ENCODE data around the gene EDNRB. TPM values are rescaled to one million over a fixed set of nuclear protein-coding genes. Genes with fewer than 3 reads are reported as not detected.
A peak's percentile ranks its signal among the peaks of the same experiment; 100 is the strongest.
"Not testable (repeated sequence)": the region's sequence is repeated elsewhere in the genome, so short reads cannot be mapped to it uniquely, and the experiment has no call there.

Gene EDNRB
- total and polyA plus RNA-seq, 7 donors: 6.0 to 12.4 (median 7.1) TPM

DNA sequence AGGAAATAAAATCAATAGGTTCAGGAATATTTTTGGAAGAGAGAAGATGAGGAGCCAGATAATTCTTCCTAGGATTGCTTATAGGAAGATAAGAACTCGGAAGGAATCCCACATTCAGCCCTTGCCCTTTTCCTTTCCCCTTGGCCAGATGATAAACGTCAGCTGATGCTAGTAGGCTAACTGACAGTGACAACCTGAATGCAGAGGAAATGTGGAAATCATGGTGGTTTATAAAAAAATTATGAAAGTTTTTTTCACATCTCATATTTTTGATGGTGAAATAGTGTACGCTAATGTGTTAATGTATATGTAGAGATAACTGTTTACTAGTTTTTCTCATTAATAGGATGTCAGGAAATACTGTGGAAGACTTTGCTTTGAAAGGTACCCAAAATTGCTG lies 56.9 kb downstream of the EDNRB start:
- ATAC-seq (no peak), DNase-seq (no peak)
- 62 to 75% (median 74%) methylated on average over 3 of the region's 3 CpGs for WGBS, 3 donors
- TF ChIP-seq, protein P1, sequence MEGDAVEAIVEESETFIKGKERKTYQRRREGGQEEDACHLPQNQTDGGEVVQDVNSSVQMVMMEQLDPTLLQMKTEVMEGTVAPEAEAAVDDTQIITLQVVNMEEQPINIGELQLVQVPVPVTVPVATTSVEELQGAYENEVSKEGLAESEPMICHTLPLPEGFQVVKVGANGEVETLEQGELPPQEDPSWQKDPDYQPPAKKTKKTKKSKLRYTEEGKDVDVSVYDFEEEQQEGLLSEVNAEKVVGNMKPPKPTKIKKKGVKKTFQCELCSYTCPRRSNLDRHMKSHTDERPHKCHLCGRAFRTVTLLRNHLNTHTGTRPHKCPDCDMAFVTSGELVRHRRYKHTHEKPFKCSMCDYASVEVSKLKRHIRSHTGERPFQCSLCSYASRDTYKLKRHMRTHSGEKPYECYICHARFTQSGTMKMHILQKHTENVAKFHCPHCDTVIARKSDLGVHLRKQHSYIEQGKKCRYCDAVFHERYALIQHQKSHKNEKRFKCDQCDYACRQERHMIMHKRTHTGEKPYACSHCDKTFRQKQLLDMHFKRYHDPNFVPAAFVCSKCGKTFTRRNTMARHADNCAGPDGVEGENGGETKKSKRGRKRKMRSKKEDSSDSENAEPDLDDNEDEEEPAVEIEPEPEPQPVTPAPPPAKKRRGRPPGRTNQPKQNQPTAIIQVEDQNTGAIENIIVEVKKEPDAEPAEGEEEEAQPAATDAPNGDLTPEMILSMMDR (IDR thresholded peaks at IDR 0.05): no peak
- Histone ChIP-seq H3K4me1 (no peaks in the 10 kb centered on the region), H3K27ac (no peak overlapping the region), H3K4me3 (no peak overlapping the region), H3K36me3 (ENCODE audit: insufficient read depth in 1 of 2, low read depth in 1 of 2) (no peaks in the 10 kb centered on the region), H3K27me3 (ENCODE audit: insufficient read depth in 3 of 3, low read length in 2 of 3) (no peaks in the 10 kb centered on the region), H3K9me3 (no peaks in the 10 kb centered on the region)
- intact Hi-C loops (cut with DNase I): no loop called here

GRCh38 chr13:77860507-77860981 lies 58.1 kb downstream of the EDNRB start:
- H3K27me3 ChIP-seq (ENCODE audit: insufficient read depth in 3 of 3, low read length in 2 of 3): no peaks in the 10 kb centered on the region
- no peaks in the 10 kb centered on the region for H3K4me1 ChIP-seq
- no peak overlapping the region for H3K27ac ChIP-seq
- H3K36me3 ChIP-seq (ENCODE audit: insufficient read depth in 1 of 2, low read depth in 1 of 2): no peaks in the 10 kb centered on the region
- TF ChIP-seq, protein P1 (IDR thresholded peaks at IDR 0.05): no peak
- intact Hi-C loops (cut with DNase I): no loop called here
- no peak overlapping the region for H3K4me3 ChIP-seq
- ATAC-seq: peak in 1 of 4 donors; percentile 47
- no peaks in the 10 kb centered on the region for H3K9me3 ChIP-seq
- WGBS, 3 donors: 13 to 20% (median 17%) methylated on average over 1 of the region's 1 CpG
- no peak for DNase-seq

- DNase-seq (peak; percentile 20 to 50), ATAC-seq (peak in 3 of 4 donors; percentile 40 to 76 (median 56))
- WGBS, 3 donors: 27 to 40% (median 28%) methylated on average over 8 of the region's 8 CpGs
- Histone ChIP-seq H3K27ac (peak overlapping the region; percentile 37), H3K4me1 (no peaks in the 10 kb centered on the region), H3K9me3 (no peaks in the 10 kb centered on the region), H3K4me3 (no peak overlapping the region), H3K27me3 (ENCODE audit: insufficient read depth in 3 of 3, low read length in 2 of 3) (no peaks in the 10 kb centered on the region), H3K36me3 (ENCODE audit: insufficient read depth in 1 of 2, low read depth in 1 of 2) (no peaks in the 10 kb centered on the region)
- intact Hi-C loops (cut with DNase I): no loop called here
- TF ChIP-seq, protein P1 (IDR thresholded peaks at IDR 0.05): no peak
Observed at GRCh38 chr13:77859450-77859849, 59.2 kb downstream of the EDNRB start.

GRCh38 chr13:77857531-77858209 lies 61.0 kb downstream of the EDNRB start:
- ATAC-seq (no peak), DNase-seq (no peak)
- no peak overlapping the region for H3K27ac ChIP-seq
- TF ChIP-seq, protein P1 (IDR thresholded peaks at IDR 0.05): no peak
- H3K4me3 ChIP-seq: no peak overlapping the region
- no peaks in the 10 kb centered on the region for H3K36me3 ChIP-seq (ENCODE audit: insufficient read depth in 1 of 2, low read depth in 1 of 2)
- H3K9me3 ChIP-seq: no peaks in the 10 kb centered on the region
- no peaks in the 10 kb centered on the region for H3K27me3 ChIP-seq (ENCODE audit: insufficient read depth in 3 of 3, low read length in 2 of 3)
- intact Hi-C loops (cut with DNase I): no loop called here
- H3K4me1 ChIP-seq: no peaks in the 10 kb centered on the region

DNA sequence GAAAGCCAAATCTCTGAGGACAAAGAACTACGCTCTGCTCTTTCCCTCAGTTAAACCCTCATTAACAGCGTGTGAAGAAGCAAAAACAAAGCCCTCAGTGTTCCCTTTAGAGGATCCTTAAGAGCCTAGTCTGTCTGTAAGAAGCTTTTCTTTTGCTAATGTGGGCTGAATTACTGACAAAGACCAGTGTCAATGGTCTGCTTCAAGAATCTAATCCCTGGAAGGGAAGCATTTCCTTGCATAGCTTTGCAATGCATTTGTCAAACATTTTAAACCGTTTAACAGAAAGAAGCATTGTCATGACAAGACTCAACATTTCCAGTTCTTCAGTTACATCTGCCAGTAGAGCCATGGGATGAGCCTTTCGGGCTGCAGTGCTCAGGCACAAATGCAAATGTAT lies 64.9 kb downstream of the EDNRB start:
- Histone ChIP-seq H3K9me3 (peaks cover 2% of the 10 kb centered on the region), H3K27ac (no peak overlapping the region), H3K27me3 (ENCODE audit: insufficient read depth in 3 of 3, low read length in 2 of 3) (no peaks in the 10 kb centered on the region), H3K36me3 (ENCODE audit: insufficient read depth in 1 of 2, low read depth in 1 of 2) (no peaks in the 10 kb centered on the region), H3K4me3 (no peak overlapping the region), H3K4me1 (no peaks in the 10 kb centered on the region)
- ATAC-seq (no peak), DNase-seq (no peak)
- intact Hi-C loops (cut with DNase I): no loop called here
- 20 to 31% (median 23%) methylated on average over 4 of the region's 4 CpGs for WGBS, 3 donors
- TF ChIP-seq, protein P1 (IDR thresholded peaks at IDR 0.05): no peak

DNA sequence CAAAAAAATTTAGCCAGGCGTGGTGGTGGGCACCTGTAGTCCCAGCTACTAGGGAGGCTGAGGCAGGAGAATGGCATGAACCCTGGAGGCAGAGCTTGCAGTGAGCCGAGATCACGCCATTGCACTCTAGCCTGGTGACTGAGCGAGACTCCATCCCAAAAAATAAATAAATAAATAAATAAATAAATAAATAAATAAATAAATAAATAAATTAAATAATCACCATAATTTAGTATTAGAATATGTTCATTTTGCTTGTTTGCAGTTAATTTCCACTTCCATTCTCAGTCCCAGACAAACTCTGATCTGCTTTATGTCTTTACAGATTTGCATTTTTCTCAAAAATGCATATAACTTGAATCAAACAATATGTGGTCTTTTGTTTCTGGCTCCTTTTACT lies 70.6 kb downstream of the EDNRB start:
- ATAC-seq: not testable (repeated sequence)
- WGBS, 3 donors: 97 to 98% (median 98%) methylated on average over 4 of the region's 4 CpGs

More for the DNA sequence above, 70.6 kb downstream of the EDNRB start:
- intact Hi-C loops (cut with DNase I); H3K9me3 ChIP-seq; H3K4me1 ChIP-seq; H3K4me3 ChIP-seq; H3K36me3 ChIP-seq (ENCODE audit: insufficient read depth in 1 of 2, low read depth in 1 of 2); H3K27me3 ChIP-seq (ENCODE audit: insufficient read depth in 3 of 3, low read length in 2 of 3); DNase-seq; H3K27ac ChIP-seq: not testable (repeated sequence)
